ENCODE results near the gene RASSF5.

Gene RASSF5

DNA sequence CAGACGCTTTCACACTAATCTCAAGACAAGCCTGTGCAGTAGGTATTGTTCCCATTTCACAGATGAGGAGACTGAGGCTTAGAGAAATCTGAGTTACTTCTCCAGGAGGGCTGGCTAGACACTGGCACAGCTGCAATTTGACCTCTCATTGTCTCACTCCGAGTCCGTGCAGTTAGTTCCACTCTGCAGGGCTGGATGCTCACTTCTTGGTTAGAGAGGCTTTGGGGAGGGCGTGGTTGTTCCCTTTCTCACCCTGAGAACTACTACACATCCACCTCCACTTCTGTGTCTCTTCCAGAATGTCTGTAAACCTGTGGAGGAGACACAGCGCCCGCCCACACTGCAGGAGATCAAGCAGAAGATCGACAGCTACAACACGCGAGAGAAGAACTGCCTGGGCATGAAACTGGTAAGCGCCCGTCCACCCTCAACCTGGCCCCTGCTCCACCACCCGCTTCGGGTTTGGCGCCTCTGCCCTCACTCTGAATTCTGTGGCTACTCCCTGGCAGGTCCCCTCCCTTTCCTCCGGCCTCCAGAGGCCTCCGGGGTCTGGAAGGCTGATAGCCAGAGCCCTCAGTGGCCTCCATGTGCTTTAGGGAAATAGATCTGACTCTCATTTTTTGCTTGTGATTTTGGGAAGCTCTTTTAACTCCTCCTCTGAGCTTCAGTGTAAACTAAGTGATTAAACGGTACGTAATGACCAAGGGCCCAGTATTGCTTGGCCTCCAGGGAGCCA lies 75.8 kb downstream of the RASSF5 start:
- ATAC-seq (no peak), DNase-seq (ENCODE audit: low spot score in 2 of 2) (peak in 1 of 2 donors; percentile 77)
- H3K27ac Mint-ChIP-seq = peak overlapping the region; percentile 99
- peaks cover 100% of the 10 kb centered on the region for H3K36me3 Mint-ChIP-seq
- H3K4me3 Mint-ChIP-seq = peak overlapping the region; percentile 76
- no peaks in the 10 kb centered on the region for H3K9me3 Mint-ChIP-seq
- H3K4me1 Mint-ChIP-seq = peaks cover 97% of the 10 kb centered on the region

DNA sequence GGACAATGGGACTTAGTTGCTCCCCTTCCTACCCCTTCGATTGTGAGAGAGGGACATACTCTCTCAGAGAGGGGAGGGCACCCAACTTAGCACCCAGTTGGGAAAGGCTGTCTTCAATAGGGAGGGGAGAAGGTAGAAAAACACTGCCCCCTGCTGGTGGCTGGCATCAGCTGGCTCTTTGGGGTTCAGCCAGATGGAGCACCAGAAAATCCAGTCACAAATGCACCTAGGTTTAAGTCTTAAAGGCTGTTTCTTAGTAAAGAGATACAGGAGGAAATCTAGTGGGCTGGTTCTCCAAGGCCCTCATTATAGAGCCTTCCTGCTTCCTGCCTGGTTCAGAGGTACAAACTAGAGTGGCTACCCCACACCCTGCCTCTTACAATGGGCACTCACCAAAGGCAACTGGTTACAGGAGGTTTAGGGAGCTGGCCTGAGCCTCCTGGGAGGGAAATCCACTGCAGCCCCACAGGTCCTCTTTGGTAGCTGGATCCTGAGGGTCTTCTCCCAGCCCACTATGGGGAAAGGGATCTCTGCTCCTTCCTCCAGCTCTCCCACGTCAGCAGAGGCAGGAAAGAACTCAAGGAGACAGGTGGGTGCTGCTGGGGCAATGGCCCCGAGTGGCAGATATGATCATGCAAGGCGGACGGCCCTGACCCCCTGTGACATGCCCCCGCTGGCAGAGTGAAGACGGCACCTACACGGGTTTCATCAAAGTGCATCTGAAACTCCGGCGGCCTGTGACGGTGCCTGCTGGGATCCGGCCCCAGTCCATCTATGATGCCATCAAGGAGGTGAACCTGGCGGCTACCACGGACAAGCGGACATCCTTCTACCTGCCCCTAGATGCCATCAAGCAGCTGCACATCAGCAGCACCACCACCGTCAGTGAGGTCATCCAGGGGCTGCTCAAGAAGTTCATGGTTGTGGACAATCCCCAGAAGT lies 76.6 kb downstream of the RASSF5 start:
- peak; percentile 51 for ATAC-seq
- Mint-ChIP-seq H3K4me3 (peak overlapping the region; percentile 76), H3K36me3 (peaks cover 100% of the 10 kb centered on the region), H3K9me3 (no peaks in the 10 kb centered on the region), H3K27ac (peak overlapping the region; percentile 99), H3K4me1 (peaks cover 97% of the 10 kb centered on the region)
- peak; percentile 81 to 92 for DNase-seq (ENCODE audit: low spot score in 2 of 2)

DNA sequence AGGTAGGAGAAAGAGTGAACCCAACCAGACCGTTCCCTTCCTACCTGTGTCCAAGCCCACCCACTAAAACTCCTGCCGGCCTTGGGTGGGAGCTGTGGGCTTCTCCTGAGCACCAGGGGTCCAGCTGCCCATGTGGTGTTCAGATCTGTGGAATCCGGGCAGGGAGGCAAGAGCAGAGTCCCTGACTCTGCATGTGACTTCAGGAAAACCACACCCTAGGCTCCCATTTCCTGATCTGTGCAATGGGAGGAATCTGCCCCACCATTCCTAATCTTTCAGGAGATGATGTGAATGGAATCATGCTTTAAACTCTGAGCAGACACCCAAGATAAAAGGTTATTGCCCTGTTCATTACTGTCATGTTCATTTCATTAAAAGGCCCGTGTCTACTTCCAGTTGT lies 77.4 kb downstream of the RASSF5 start:
- Mint-ChIP-seq H3K4me3 (no peak overlapping the region), H3K9me3 (no peaks in the 10 kb centered on the region), H3K4me1 (peaks cover 95% of the 10 kb centered on the region), H3K36me3 (peaks cover 100% of the 10 kb centered on the region), H3K27ac (peak overlapping the region; percentile 99)
- DNase-seq (ENCODE audit: low spot score in 2 of 2) (no peak), ATAC-seq (no peak)

DNA sequence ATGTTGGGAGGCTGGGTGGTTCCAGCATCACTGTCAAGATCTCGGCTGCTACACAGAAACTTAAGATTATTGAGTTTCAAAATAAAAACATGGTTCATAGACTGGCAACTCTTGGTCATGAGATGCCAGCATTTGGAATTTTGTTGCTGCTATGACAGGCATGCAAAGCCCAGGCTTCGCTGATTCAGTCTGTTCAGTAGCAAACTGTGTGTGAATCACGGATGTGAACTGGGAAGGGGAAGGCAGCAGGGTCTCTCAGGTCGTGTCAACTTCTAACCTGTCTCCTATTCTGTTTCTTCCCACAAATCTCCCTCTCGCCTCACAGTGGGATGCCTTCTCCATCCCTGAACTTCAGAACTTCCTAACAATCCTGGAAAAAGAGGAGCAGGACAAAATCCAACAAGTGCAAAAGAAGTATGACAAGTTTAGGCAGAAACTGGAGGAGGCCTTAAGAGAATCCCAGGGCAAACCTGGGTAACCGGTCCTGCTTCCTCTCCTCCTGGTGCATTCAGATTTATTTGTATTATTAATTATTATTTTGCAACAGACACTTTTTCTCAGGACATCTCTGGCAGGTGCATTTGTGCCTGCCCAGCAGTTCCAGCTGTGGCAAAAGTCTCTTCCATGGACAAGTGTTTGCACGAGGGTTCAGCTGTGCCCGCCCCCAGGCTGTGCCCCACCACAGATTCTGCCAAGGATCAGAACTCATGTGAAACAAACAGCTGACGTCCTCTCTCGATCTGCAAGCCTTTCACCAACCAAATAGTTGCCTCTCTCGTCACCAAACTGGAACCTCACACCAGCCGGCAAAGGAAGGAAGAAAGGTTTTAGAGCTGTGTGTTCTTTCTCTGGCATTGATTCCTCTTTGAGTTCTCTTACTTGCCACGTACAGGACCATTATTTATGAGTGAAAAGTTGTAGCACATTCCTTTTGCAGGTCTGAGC lies 79.4 kb downstream of the RASSF5 start:
- Mint-ChIP-seq H3K4me3 (no peak overlapping the region), H3K27ac (peak overlapping the region; percentile 99), H3K4me1 (peaks cover 94% of the 10 kb centered on the region), H3K9me3 (no peaks in the 10 kb centered on the region), H3K36me3 (peaks cover 100% of the 10 kb centered on the region)
- ATAC-seq (no peak), DNase-seq (ENCODE audit: low spot score in 2 of 2) (no peak)

DNA sequence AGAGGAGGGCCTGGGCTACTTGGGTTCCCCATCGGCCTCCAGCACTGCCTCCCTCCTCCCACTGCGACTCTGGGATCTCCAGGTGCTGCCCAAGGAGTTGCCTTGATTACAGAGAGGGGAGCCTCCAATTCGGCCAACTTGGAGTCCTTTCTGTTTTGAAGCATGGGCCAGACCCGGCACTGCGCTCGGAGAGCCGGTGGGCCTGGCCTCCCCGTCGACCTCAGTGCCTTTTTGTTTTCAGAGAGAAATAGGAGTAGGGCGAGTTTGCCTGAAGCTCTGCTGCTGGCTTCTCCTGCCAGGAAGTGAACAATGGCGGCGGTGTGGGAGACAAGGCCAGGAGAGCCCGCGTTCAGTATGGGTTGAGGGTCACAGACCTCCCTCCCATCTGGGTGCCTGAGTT lies 80.6 kb downstream of the RASSF5 start:
- H3K27ac Mint-ChIP-seq = peak overlapping the region; percentile 99

DNA sequence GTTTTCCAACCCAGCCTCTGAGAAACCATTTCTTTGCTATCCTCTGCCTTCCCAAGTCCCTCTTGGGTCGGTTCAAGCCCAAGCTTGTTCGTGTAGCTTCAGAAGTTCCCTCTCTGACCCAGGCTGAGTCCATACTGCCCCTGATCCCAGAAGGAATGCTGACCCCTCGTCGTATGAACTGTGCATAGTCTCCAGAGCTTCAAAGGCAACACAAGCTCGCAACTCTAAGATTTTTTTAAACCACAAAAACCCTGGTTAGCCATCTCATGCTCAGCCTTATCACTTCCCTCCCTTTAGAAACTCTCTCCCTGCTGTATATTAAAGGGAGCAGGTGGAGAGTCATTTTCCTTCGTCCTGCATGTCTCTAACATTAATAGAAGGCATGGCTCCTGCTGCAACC lies 81.2 kb downstream of the RASSF5 start:
- Mint-ChIP-seq H3K4me3 (peak overlapping the region; percentile 57), H3K4me1 (peaks cover 93% of the 10 kb centered on the region), H3K9me3 (no peaks in the 10 kb centered on the region), H3K36me3 (peaks cover 100% of the 10 kb centered on the region), H3K27ac (peak overlapping the region; percentile 99)
- no peak for ATAC-seq
- no peak for DNase-seq (ENCODE audit: low spot score in 2 of 2)

More for the DNA sequence above, 80.6 kb downstream of the RASSF5 start:
- no peak for ATAC-seq
- Mint-ChIP-seq H3K4me1 (peaks cover 93% of the 10 kb centered on the region), H3K9me3 (no peaks in the 10 kb centered on the region), H3K4me3 (peak overlapping the region; percentile 15), H3K36me3 (peaks cover 100% of the 10 kb centered on the region)
- no peak for DNase-seq (ENCODE audit: low spot score in 2 of 2)

DNA sequence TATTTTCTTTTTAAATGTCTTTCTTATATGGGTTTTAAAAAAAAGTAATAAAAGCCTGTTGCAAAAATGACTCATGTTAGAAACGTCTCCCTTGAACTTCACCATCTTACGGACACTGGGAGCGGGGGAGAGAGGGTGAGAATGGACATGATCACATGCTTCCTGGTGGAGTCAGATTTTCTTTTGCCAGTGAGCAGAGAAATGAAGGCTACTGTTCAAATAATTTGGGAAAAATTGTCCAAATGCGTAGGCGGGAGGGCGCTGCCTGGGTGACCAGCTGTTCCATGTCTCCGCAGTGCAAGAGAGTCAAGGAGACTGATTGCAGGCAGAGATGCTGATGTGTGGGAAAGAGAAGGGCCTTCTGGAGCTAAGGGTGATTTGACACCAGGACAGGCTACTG lies 81.9 kb downstream of the RASSF5 start:
- H3K4me1 Mint-ChIP-seq = peaks cover 86% of the 10 kb centered on the region
- no peak for ATAC-seq
- H3K9me3 Mint-ChIP-seq = no peaks in the 10 kb centered on the region
- no peak for DNase-seq (ENCODE audit: low spot score in 2 of 2)
- peak overlapping the region; percentile 99 for H3K27ac Mint-ChIP-seq
- H3K36me3 Mint-ChIP-seq = peaks cover 100% of the 10 kb centered on the region
- H3K4me3 Mint-ChIP-seq = peak overlapping the region; percentile 57

DNA sequence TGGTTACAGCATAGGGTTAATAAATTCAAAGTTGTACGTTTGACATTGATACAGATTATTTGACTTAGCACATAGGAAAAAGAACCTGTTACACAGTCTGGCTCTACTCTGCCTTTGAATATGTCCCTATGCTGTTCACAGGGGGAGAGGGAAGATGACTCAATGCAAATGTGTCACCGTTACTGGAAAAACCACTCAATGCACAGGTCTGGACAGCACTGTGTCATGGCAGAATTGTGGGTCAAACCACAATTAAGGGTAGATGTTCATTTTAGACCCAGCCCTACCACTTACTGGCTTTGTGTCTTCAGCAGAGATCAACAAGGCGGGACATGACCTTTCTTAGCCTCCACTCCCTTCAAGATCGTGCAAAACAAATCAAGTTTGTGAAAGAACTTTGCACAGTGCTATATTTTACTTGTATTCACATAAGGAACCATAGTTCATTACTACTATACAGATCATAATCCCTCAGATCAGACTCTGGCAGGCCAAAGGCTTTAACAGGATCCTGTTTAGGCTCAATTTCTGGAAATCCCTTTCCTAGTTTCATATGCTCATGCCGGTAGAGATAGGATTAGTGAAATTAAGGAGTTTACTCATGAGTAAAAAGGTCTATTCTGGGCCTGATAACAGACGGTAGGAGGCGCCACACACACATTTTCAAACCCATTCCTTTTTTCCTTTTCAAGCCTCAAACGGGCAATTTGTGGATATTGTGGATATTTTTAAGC lies 82.9 kb downstream of the RASSF5 start:
- Mint-ChIP-seq H3K4me1 (peaks cover 78% of the 10 kb centered on the region), H3K9me3 (no peaks in the 10 kb centered on the region), H3K4me3 (peak overlapping the region; percentile 57), H3K27ac (peak overlapping the region; percentile 99), H3K36me3 (peaks cover 100% of the 10 kb centered on the region)
- DNase-seq (ENCODE audit: low spot score in 2 of 2) = peak; percentile 57 to 87
- ATAC-seq = peak; percentile 98

DNA sequence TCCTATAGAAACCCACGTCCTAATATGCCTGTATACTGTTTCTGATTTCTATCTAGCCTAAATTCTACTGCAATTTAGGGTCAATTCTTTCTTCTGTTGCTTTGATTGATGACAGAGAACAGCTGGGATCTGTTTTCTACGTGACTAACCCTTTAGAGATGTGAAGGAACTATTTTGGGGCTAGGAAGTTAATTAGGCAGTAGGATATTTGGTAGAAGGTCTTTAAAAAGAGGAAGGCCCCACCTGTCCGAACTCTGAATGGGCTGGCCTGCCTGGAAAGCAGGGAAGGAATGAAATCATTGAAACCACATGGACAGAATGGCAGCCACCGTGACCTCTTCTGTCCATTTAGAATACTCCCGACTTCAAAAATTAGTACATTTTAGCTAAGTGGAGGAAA lies 83.9 kb downstream of the RASSF5 start:
- ATAC-seq = no peak
- peaks cover 68% of the 10 kb centered on the region for H3K4me1 Mint-ChIP-seq
- H3K36me3 Mint-ChIP-seq = peaks cover 100% of the 10 kb centered on the region
- H3K27ac Mint-ChIP-seq = peak overlapping the region; percentile 99
- DNase-seq (ENCODE audit: low spot score in 2 of 2) = no peak
- H3K4me3 Mint-ChIP-seq = peak overlapping the region; percentile 57
- no peaks in the 10 kb centered on the region for H3K9me3 Mint-ChIP-seq

DNA sequence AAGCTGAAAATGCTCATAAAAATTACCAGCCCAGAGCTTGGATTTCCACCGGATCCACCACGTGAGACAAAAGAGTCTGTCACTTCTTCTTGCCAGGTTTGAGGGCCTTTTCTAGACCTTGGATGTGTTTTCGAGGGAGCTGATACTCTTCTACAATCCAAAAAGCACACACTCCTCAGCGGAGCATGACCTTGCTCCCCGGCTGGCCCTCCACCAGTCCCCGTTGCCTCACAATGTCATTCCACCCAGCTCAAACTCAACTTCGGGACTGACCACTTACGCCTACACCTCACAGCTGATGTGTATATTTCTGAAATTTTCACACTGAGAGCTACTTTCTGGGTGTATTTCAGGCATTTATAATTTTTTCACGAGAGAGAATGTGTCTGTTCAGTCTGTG lies 84.4 kb downstream of the RASSF5 start:
- Mint-ChIP-seq H3K9me3 (no peaks in the 10 kb centered on the region), H3K4me1 (peaks cover 63% of the 10 kb centered on the region), H3K36me3 (peaks cover 100% of the 10 kb centered on the region), H3K4me3 (peak overlapping the region; percentile 57), H3K27ac (peak overlapping the region; percentile 99)
- DNase-seq (ENCODE audit: low spot score in 2 of 2) = no peak
- ATAC-seq = no peak

DNA sequence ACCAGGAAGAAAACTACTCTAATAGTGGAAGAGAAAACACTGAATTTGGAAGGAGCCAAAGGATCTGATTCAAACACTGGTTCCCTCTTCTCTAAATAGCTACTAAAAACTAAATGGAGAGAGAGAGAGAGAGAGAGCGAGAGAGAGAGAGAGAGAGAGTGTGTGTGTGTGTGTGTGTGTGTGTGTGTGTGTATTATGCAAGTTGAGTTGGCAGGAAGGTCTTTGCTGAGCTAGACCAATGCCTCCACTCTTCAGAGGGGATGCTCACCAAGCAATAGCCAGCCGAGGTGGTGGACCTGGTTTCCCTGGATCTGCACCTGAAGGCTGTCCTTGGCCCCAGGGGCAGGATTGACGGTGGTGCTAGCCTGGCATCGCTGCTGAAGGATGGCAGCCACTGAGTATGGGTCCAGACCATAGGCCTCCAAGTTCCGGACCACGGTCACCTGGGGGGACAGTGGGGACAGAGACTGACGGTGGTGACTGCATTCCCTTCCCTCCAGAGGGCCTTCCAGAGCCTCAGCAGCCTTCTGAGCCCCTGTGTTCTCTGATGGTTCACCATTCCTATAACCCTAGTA lies 86.1 kb downstream of the RASSF5 start:
- peaks cover 100% of the 10 kb centered on the region for H3K36me3 Mint-ChIP-seq
- no peak for ATAC-seq
- no peaks in the 10 kb centered on the region for H3K9me3 Mint-ChIP-seq
- DNase-seq (ENCODE audit: low spot score in 2 of 2) = no peak
- peaks cover 47% of the 10 kb centered on the region for H3K4me1 Mint-ChIP-seq
- no peak overlapping the region for H3K4me3 Mint-ChIP-seq
- peak overlapping the region; percentile 99 for H3K27ac Mint-ChIP-seq

DNA sequence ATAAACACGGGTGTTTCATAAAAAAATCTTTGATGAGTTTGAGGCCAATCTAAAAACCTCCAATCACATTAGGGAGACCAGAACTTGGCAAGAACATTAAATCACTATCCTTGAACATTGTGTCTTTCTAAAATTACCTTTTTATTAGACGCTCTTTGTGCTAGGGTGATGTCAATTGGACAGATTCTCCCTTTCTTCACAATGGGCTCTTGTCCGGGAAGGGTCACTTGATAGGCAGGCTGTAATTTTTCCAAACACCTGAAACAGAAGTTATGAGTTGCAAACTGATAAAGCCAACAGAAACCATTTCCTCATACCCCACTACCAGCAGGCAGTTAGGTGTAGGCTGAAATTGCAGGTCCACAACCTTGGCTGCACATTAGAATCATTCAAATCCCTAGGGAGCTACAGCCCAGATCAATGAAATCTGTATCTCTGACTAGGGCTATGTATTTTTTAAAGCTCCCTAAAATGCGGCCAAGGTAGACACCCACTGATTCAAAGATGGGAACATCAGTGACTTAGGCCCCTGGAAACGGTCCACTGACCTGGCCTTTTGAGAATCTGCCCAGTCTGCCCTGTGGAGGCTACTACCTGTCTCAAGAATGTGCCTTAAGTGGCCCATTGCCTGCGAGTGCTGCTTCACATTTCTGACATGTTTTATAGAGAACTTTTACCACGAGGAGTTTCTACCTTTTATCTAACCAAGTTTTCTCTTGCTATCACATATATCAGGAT lies 88.4 kb downstream of the RASSF5 start:
- no peak for DNase-seq (ENCODE audit: low spot score in 2 of 2)
- no peak for ATAC-seq
- no peaks in the 10 kb centered on the region for H3K9me3 Mint-ChIP-seq
- peaks cover 100% of the 10 kb centered on the region for H3K36me3 Mint-ChIP-seq
- peaks cover 26% of the 10 kb centered on the region for H3K4me1 Mint-ChIP-seq
- no peak overlapping the region for H3K4me3 Mint-ChIP-seq
- H3K27ac Mint-ChIP-seq = peak overlapping the region; percentile 65

DNA sequence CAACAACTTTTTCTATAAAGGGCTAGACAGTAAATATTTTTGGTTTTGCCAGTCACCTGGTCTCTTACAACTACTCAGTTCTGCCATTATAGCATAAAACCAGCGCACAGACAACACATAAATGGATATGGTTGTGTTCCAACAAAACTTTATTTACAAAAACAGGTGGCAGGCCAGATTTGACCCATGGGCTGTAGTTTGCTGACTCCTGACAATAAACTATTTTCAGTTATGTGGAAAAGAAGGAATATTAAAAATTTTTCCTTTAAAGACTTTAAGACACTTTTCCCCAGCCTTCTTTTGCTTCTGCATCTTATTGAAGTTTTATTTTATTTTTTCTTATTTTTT lies 89.0 kb downstream of the RASSF5 start:
- DNase-seq (ENCODE audit: low spot score in 2 of 2) = no peak
- no peak for ATAC-seq
- Mint-ChIP-seq H3K27ac (peak overlapping the region; percentile 38), H3K9me3 (no peaks in the 10 kb centered on the region), H3K36me3 (peaks cover 100% of the 10 kb centered on the region), H3K4me1 (peaks cover 21% of the 10 kb centered on the region), H3K4me3 (no peak overlapping the region)
